ENCODE results near the gene ST3GAL4.
"Not testable (repeated sequence)": the region's sequence is repeated elsewhere in the genome, so short reads cannot be mapped to it uniquely, and the experiment has no call there.

Gene ST3GAL4

GRCh38 chr11:126357969-126358762, 2.7 kb downstream of the ST3GAL4 start:
- in situ Hi-C loops (cut with MboI; ENCODE audit: low sequenced_read_pairs): no loop called here
- peaks cover 25% of the 10 kb centered on the region for H3K4me1 ChIP-seq
- no peak overlapping the region for H3K4me3 ChIP-seq
- H3K9me3 ChIP-seq: no peaks in the 10 kb centered on the region
- H3K27me3 ChIP-seq (ENCODE audit: low read depth): no peaks in the 10 kb centered on the region
- no peak for DNase-seq (ENCODE audit: low spot score in 2 of 2)
- H3K36me3 ChIP-seq (replicated peaks): no peaks in the 10 kb centered on the region

GRCh38 chr11:126358763-126359160, 3.3 kb downstream of the ST3GAL4 start:
- Histone ChIP-seq H3K27me3 (ENCODE audit: low read depth) (no peaks in the 10 kb centered on the region), H3K36me3 (replicated peaks) (no peaks in the 10 kb centered on the region), H3K9me3 (no peaks in the 10 kb centered on the region), H3K4me1 (peaks cover 19% of the 10 kb centered on the region), H3K4me3 (no peak overlapping the region)
- no peak for DNase-seq (ENCODE audit: low spot score in 2 of 2)
- in situ Hi-C loops (cut with MboI; ENCODE audit: low sequenced_read_pairs): no loop called here

GRCh38 chr11:126359431-126360048, 4.1 kb downstream of the ST3GAL4 start:
- in situ Hi-C loops (cut with MboI; ENCODE audit: low sequenced_read_pairs): no loop called here
- H3K4me1 ChIP-seq: peaks cover 13% of the 10 kb centered on the region
- H3K9me3 ChIP-seq: no peaks in the 10 kb centered on the region
- H3K27me3 ChIP-seq (ENCODE audit: low read depth): no peaks in the 10 kb centered on the region
- H3K36me3 ChIP-seq (replicated peaks): no peaks in the 10 kb centered on the region
- DNase-seq (ENCODE audit: low spot score in 2 of 2): no peak
- H3K4me3 ChIP-seq: no peak overlapping the region

- in situ Hi-C loops (cut with MboI; ENCODE audit: low sequenced_read_pairs): no loop called here
Observed at GRCh38 chr11:126360049-126360446, 4.6 kb downstream of the ST3GAL4 start.

GRCh38 chr11:126361400-126361799, 5.9 kb downstream of the ST3GAL4 start:
- H3K27me3 ChIP-seq (ENCODE audit: low read depth): no peaks in the 10 kb centered on the region
- no peaks in the 10 kb centered on the region for H3K36me3 ChIP-seq (replicated peaks)
- H3K9me3 ChIP-seq: no peaks in the 10 kb centered on the region
- H3K4me1 ChIP-seq: peaks cover 13% of the 10 kb centered on the region
- H3K4me3 ChIP-seq: no peak overlapping the region
- in situ Hi-C loops (cut with MboI; ENCODE audit: low sequenced_read_pairs): no loop called here
- no peak for DNase-seq (ENCODE audit: low spot score in 2 of 2)

More at GRCh38 chr11:126360049-126360446, 4.6 kb downstream of the ST3GAL4 start:
- DNase-seq (ENCODE audit: low spot score in 2 of 2): no peak
- H3K36me3 ChIP-seq (replicated peaks): no peaks in the 10 kb centered on the region
- H3K4me3 ChIP-seq: no peak overlapping the region
- no peaks in the 10 kb centered on the region for H3K27me3 ChIP-seq (ENCODE audit: low read depth)
- H3K9me3 ChIP-seq: no peaks in the 10 kb centered on the region
- H3K4me1 ChIP-seq: peaks cover 13% of the 10 kb centered on the region

GRCh38 chr11:126362879-126363655, 7.6 kb downstream of the ST3GAL4 start:
- Histone ChIP-seq H3K9me3 (no peaks in the 10 kb centered on the region), H3K36me3 (replicated peaks) (no peaks in the 10 kb centered on the region), H3K4me1 (peaks cover 10% of the 10 kb centered on the region), H3K4me3 (no peak overlapping the region), H3K27me3 (ENCODE audit: low read depth) (no peaks in the 10 kb centered on the region)
- DNase-seq (ENCODE audit: low spot score in 2 of 2): no peak
- in situ Hi-C loops (cut with MboI; ENCODE audit: low sequenced_read_pairs): no loop called here

- Histone ChIP-seq H3K36me3 (replicated peaks) (no peaks in the 10 kb centered on the region), H3K4me3 (no peak overlapping the region), H3K4me1 (peaks cover 8% of the 10 kb centered on the region), H3K27me3 (ENCODE audit: low read depth) (no peaks in the 10 kb centered on the region), H3K9me3 (no peaks in the 10 kb centered on the region)
- DNase-seq (ENCODE audit: low spot score in 2 of 2): no peak
- in situ Hi-C loops (cut with MboI; ENCODE audit: low sequenced_read_pairs): no loop called here
Observed at GRCh38 chr11:126363706-126364248, 8.3 kb downstream of the ST3GAL4 start.

- DNase-seq (ENCODE audit: low spot score in 2 of 2); H3K9me3 ChIP-seq; in situ Hi-C loops (cut with MboI; ENCODE audit: low sequenced_read_pairs); H3K4me3 ChIP-seq; H3K36me3 ChIP-seq (replicated peaks); H3K27me3 ChIP-seq (ENCODE audit: low read depth); H3K4me1 ChIP-seq: not testable (repeated sequence)
Observed at GRCh38 chr11:126364735-126365134, 9.2 kb downstream of the ST3GAL4 start.

GRCh38 chr11:126365508-126365907, 10.0 kb downstream of the ST3GAL4 start:
- H3K4me1 ChIP-seq; in situ Hi-C loops (cut with MboI; ENCODE audit: low sequenced_read_pairs); H3K27me3 ChIP-seq (ENCODE audit: low read depth); H3K9me3 ChIP-seq; H3K36me3 ChIP-seq (replicated peaks); H3K4me3 ChIP-seq; DNase-seq (ENCODE audit: low spot score in 2 of 2): not testable (repeated sequence)

- Histone ChIP-seq H3K4me3 (no peak overlapping the region), H3K4me1 (no peaks in the 10 kb centered on the region), H3K27me3 (ENCODE audit: low read depth) (no peaks in the 10 kb centered on the region), H3K36me3 (replicated peaks) (no peaks in the 10 kb centered on the region; the same call in 1 of the 2 replicates), H3K9me3 (no peaks in the 10 kb centered on the region)
- in situ Hi-C loops (cut with MboI; ENCODE audit: low sequenced_read_pairs): no loop called here
- DNase-seq (ENCODE audit: low spot score in 2 of 2): no peak
Observed at GRCh38 chr11:126366064-126366822, 10.8 kb downstream of the ST3GAL4 start.

GRCh38 chr11:126366823-126367654, 11.6 kb downstream of the ST3GAL4 start:
- H3K4me1 ChIP-seq; H3K9me3 ChIP-seq; H3K4me3 ChIP-seq; H3K27me3 ChIP-seq (ENCODE audit: low read depth); in situ Hi-C loops (cut with MboI; ENCODE audit: low sequenced_read_pairs); H3K36me3 ChIP-seq (replicated peaks): not testable (repeated sequence)
- peak in 1 of 2 experiments; percentile 2 for DNase-seq (ENCODE audit: low spot score in 2 of 2)

GRCh38 chr11:126367806-126368205, 12.3 kb downstream of the ST3GAL4 start:
- in situ Hi-C loops (cut with MboI; ENCODE audit: low sequenced_read_pairs); DNase-seq (ENCODE audit: low spot score in 2 of 2); H3K36me3 ChIP-seq (replicated peaks); H3K4me3 ChIP-seq; H3K4me1 ChIP-seq; H3K9me3 ChIP-seq; H3K27me3 ChIP-seq (ENCODE audit: low read depth): not testable (repeated sequence)
